ENCODE results near the gene AIF1L. TPM values are rescaled to one million over a fixed set of nuclear protein-coding genes. Genes with fewer than 3 reads are reported as not detected.

Gene AIF1L
- polyA plus RNA-seq, 5 donors, result 36.6 to 49.5 (median 42.5) TPM

DNA sequence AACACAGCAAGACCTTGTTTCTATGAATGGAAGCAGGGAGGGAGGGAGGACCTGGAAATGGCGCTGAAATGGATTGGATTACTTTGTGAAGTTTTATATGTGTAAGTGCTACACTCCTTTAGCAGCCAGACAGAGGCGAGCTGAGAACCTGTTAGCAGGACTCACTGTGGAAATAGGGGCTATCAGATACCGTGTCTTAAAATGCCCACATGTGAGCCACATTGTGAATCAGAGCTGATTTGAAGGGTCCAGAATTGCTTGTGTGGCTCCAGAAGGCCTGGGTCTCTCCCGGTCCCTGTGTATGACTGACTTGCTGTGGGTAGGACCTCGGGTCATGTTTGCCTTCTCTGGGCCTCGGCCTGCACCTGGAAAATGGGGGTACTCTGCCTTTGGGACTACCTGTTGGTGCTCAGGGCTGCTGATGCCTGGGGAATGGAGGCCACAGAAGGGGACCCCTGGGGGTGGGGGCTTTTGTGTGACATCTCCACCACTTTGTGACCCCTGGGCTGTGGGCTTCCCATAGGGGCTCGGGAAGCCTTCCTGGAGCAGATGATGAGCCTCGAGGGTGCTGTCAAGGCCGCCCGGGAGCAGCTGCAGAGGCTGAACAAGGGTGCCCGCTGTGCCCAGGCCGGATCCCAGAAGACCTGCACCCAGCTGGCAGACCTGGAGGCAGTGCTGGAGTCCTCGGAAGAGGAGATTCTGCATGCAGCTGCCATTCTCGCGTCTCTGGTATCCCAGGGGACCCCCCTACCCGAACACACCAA lies 24.0 kb upstream of the AIF1L start:
- DNase-seq, result no peak

DNA sequence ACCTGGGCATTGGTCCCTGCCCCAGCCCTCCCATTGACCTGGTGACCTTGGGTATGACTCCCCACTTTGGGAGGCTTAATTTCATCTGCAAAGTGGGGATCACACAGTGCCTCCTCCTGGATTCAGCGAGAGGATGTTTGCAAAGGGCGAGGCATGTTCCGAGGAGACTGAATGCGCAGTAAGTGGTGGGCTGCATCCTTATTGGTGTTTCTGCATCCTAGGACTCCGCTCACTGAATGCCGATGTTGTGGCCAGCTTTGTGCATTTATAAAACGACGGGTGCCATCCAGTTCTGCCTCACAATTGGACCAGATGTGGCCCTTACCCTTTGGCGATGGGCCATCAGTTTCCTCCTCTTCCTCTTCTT lies 23.5 kb upstream of the AIF1L start:
- DNase-seq, result no peak

DNA sequence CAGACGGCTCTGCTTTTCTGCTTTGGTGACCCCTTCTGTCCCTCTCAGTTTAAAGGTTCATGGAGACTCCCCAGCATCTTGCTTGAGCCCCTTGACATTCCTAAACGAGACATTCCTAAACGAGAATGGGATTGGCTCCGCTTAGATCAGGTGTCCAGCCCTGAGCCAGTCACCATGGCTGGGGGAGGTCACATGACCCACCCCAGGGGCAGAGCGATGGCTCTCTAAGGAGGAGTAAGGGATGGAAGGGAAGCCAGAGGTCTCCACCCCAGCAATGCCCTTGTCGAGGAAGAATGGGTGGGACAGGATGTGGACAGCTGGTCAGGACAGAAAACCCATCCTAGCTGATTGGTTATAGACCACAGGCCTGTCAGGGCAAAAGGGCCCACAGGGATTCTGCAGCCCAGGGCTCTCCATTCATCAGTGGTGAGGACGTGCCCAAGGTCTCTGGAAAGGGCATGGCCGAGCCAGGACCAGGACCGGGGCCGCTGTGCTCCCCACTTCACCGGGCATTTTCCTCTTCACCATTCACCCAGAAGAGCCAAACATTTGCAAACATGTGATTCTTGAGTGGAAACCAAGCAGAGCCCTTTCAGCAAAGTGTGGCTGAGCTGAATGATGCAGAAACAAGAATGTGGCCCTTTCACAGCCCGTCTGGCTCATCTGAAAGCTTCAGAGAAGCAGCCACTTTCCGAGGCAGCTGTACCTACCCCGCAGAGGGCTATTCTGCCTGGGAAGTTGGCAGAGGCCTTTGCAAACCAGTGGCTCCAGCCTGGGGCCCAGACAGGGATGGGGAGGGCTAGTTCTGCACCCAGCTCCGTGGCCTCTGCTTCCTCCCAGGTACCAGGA lies 19.8 kb upstream of the AIF1L start:
- DNase-seq, result no peak

DNA sequence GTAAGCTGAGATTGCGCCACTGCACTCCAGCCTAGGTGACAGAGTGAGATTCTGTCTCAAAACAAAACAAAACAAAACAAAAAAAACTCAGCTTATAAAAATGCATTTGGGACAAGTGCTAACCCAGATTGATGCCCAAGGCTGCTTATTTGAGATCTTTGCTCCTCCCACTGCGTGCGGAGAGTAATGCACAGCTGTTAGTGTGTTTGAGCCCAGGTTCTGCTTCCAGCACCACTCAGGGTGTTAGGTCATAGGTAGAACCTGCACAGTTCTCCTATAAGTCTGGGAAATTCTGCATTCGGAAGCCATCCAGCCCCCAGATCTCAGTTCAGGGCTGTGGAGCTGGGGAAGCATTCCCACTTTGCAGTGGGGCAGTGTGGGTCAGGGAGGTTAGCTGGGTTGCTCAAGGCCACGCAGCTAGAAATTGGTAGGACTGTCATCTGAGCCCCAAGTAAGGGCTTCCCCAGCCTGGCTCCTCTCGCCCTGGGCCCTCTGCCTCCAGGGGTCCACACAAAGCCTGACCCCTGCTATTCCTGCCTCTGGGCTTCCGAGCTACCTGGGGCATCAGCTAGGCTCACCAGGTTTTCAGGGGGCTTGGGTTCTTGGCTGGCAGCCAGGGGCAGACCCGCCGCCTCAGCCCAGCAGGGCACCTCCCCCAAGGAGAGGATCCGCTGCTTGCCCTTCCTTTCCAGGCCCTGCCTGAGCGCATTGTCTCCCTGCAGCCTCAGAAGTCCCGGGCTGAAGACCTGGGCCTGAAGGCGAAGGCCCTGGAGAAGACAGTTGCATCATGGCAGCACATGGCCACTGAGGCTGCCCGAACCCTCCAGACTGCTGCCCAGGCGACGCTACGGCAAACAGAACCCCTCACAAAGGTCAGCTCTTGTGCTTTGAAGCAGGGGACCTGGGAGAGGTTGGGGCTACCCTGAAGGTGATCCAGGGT lies 17.6 kb upstream of the AIF1L start:
- DNase-seq, result no peak

DNA sequence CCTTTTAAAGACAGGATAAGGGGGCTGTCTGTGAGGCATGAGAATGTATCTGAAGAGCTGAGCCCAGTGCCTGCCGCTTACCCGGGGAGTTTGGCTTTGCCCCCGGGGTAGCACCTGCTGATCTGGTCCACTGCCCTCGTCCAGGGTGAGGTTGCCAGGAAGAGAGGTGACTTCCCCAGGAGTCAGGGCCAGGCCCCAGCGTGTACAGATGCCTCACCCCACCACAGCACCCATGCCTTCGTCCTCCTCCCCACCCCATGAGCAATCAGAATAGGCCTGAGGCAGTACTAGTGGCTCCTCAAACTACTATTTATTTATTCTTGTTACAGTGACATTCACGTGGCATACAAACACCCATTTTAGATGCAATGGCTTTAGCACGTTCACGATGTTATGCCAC lies 15.7 kb upstream of the AIF1L start:
- no peak for DNase-seq

DNA sequence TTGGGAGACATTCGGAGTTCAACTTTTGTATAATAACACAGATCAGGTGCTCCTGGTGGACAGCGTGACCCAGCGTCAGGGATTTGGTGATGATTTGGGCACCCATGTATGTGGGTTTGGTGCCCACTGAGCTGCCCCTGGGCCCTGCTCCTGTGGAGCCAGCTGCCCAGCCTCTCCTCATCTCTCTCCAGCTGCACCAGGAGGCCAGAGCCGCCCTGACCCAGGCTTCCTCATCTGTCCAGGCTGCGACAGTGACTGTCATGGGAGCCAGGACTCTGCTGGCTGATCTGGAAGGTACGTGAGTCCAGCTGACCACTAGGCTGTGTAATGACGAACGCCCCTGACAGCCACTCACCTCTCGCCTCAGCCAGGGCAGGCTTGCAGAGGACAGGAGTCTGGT lies 14.5 kb upstream of the AIF1L start:
- no peak for DNase-seq

DNA sequence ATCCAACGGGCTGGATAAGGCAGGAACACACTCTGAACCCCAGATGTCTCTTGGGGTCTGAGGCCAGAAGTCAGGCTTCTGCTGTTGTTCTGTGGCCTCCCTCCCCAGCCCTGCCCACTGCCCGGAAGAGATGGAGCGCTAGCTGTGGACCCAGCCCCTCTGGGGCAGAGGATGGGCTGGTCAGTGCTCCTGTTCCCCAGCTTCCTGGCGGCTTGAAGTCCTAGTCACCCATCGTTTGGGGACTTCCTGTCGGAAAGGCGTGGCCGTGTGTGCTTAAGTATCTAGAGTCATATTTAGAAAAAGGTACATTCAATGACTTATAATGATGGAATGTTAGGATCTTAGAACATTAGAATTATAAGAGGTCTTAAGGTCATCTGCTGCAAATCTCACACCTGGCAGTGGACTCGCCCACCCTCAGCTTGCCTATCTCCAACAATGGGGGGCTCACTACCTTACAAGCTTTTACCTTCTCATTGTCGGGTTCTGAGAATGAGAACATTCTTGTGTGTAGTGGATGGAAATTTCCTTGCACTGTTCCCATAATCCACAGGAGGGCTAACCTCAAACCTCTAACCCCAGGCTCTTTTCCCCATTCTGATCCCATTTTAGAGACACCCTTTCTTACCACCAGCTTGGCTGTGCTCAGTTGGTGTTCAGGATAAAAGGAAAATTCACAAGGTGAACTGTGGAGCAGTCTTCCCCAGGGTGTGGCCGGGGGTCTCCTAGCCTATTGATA lies 13.4 kb upstream of the AIF1L start:
- DNase-seq, result no peak

DNA sequence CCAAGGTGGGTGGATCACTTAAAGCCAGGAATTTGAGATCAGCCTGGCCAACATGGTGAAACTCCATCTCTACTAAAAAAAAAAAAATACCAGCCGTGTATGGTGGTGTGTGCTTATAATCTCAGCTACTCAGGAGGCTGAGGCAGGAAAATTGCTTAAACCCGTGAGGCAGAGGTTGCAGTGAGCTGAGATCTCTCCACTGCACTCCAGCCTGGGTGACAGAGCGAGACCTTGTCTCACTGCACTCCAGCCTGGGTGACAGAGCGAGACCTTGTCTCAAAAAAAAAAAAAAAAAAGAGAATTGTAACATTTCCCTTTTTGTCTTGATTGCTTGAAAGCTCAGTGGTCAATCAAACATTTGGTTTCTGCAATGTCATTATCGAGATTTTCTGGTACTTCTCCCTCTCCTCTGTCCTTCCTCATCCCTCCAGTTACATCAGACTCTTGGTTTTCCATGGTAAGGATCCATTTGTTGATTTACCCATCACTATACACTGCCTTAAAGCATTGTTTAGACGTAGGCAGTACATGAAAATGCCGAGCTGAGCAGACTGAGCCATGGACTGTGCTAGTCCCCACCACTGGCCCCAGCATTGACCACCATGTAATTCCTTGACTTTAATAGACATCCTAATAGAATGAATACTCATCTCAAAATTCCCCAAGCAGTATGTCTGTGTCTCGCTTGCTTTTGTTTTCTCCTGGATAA lies 11.5 kb upstream of the AIF1L start:
- no peak for DNase-seq

DNA sequence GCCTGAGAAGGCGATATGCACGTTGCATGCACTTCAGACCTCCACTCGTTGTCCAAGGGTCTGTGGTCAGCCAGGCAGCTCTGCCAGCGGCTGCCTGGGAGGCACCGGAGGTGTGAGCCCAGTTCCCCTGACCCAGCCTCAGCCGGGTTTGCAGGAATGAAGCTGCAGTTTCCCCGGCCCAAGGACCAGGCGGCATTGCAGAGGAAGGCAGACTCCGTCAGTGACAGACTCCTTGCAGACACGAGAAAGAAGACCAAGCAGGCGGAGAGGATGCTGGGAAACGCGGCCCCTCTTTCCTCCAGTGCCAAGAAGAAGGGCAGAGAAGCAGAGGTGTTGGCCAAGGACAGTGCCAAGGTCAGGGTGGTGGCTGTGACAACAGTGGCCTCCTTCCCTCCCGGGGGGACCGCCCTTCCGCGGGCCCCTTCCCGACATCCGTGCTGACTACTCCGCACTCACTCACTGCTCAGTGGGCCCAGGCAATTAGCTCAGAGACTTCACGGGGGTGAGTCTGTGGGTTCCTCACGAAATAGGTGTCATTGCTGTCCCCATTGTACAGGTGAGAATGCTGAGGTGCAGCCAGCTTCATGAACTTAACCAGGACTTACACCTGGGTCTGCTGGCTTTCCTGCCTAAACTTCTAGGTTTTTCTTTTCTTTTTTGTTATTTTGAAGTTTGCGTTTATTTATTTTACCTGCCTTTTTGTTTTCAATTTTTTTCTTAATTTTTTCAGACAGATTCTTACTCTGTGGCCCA lies 10.8 kb upstream of the AIF1L start:
- DNase-seq, result no peak

DNA sequence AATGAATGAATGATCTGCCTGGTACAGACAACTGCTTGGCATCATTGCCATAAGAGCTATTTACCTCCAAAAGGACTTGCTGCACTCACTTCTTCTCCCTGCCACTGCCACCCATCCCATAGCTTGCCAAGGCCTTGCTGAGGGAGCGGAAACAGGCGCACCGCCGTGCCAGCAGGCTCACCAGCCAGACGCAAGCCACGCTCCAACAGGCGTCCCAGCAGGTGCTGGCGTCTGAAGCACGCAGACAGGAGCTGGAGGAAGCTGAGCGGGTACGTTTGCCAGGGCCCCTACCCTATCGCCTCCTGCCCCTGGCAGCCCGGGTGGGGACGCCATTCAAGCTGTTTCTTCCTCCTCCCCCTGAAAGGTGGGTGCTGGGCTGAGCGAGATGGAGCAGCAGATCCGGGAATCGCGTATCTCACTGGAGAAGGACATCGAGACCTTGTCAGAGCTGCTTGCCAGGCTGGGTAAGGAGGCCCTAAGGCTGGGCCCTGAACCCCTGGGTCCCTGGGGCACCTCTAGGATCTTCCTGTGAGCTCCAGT lies 8.9 kb upstream of the AIF1L start:
- DNase-seq, result no peak

DNA sequence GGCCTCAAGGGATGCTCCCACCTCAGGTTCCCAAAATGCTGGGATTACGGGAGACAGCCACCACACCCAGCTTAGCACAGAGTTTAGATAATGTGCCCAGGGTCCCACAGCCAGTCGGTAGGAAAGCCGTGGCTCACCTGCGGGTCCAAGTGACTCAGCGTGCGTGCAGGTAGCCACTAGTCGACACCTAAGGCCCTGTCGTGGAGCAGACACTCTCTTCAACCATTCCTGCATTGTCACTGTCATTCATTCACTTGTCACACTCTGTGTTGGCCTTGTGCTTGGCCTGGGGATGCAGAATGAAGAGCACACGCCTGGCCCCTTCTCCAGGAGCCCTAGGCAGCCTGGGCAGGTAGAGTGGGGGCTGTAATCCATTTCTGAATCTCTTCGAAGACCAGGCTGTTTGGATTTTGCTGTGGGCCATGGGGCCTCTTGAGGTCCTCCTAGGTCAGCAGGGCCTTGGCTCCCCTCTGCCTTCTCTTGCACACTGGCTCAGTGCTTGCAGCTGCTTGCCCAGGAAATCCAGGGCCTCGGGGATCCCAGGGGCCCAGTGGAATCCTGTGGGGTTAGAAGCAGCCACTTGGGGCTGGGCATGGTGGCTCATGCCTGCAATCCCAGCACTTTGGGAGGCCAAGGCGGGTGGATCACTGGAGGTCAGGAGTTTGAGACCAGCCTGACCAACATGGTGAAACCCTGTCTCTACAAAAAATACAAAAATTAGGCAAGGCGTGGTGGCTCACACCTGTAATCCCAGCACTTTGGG lies 6.1 kb upstream of the AIF1L start:
- no peak for DNase-seq

DNA sequence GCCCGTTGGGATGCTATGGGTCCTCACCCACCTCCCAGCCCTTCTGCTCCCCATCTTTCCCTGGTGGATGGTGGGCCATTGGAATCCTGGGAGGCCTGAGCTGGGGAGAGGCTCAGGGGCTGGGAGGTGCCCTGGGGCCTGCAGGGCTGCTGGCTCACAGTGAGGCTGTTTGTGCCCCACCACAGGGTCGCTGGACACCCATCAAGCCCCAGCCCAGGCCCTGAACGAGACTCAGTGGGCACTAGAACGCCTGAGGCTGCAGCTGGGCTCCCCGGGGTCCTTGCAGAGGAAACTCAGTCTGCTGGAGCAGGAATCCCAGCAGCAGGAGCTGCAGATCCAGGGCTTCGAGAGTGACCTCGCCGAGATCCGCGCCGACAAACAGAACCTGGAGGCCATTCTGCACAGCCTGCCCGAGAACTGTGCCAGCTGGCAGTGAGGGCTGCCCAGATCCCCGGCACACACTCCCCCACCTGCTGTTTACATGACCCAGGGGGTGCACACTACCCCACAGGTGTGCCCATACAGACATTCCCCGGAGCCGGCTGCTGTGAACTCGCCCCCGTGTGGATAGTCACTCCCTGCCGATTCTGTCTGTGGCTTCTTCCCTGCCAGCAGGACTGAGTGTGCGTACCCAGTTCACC lies 4.9 kb upstream of the AIF1L start:
- DNase-seq, result no peak

DNA sequence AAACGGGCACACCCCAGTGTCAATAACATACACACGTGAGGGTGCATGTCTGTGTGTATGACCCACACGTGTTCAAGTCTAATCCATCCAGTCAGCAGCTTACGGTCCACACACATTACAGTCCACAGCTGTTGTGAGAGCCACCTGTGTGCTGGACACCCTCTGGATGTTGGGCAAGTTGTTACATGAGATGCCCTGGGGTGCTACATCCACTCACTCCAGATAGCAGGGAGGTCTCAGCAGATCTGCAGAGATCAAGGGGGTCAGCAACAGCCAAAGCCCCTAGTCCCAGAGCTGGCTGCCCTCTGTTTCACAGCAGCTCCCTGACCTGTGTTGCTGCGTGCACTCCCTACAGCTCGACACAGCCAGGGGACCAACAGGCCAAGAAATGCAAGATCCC lies 4.3 kb upstream of the AIF1L start:
- DNase-seq, result no peak

DNA sequence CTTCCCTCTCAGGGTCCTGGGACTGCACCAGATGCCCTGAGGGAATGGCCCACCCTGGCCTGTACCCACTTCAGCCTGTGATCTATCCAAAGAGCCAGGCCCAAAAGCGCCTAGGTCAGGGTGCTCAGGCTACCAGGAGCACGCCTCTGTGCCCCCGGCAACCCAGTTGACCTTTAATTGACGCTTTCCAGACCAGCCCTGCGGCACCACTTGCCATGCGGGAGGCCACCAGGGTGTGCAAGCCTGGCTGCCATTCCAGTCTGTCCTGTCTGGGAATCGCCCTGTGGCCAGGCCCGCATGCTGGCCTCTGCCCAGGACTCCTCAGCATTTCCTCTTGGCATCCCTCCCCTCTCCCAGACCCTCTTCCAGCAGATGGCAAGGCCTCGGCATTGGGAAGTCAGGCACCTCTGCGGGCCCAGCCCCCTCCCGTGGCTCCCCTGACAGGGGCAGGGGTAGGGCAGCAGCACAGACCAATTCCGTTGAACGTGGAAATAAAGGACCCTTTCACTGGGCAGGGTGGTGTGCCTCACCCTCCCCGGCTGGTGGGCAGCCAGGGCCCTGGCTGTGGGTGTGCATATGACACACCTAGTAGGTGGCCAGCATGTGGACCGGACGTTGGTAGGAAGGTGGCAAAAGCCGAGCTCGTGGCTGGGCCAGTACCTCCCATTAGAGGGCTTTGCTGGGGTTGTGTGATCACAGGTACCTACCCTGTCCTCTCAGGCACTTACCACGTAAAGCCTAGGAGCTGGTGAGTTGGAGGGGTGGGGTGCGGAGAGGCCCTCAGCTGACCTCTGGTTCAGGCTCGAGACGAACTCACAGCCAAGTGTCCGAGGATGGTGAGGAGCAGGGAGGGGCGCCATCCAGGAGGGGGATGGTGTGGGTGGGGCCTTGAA lies 3.5 kb upstream of the AIF1L start:
- no peak for DNase-seq

DNA sequence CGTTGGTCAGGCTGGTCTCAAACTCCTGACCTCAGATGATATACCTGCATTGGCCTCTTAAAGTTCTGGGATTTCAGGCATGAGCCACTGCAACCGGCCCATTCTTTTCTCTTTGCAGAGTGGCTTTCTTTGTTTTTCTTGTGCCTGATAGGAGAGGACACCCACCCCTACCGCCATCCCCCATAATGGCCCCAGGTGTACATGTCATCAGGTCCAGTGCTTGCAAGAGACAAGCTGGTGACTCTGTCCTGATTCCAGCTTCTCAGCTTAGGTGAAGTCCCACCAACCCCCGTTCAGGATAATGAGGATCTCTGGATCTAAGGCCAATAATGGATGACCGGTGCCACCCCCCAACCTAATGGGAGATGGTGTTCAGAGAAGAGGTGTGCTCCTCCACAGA lies 2.3 kb upstream of the AIF1L start:
- DNase-seq, result no peak

DNA sequence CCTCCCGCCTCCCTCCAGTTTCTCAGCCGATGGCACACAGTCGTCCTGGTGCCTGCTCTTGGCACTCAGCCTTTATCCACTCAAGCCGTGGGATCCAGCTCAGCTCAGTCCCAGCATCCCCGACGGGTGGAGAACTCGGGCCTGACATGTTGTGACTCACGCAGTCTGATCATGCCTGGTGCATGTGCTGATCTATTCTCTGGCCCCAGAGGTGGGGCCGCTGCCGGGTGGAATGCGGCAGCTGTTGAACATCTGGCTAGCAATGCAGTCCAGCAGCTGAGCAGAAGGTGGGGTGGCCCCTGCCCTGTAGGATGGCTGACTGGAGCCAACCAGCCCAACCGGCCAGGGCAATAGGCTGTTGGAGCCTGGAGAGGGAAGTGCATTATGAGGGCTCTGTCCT lies 1.7 kb upstream of the AIF1L start:
- no peak for DNase-seq

DNA sequence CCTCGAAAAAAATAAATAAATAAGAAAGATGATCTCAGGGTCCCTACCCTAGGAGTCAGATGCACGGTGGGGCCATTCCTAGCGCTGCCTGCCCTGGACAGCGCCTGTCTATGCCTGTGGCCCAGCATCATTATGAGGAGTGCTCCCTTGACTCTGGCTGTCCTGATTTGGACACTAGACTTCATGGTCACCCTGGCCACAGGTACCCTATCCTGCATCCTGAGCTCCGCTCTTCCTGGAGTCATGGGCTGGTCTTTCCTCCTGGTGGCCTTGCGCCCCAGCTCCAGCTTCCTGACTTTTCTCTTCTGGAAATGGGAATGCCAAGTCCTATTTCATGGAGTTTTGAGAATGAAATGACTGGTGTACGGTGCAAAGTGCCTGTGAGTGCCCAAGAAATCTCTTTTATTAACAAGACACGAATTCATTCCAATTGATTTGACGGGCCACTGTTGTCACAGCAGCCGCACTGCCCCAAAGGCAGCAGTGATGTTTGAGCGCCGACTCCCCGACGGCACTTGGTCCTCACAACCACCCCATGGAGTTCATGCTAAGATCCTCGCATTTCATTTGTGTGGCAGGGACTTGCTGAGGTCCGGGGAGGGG lies 564 bp upstream of the AIF1L start:
- no peak for DNase-seq
